ENCODE results near the gene PAN3. TPM values are rescaled to one million over a fixed set of nuclear protein-coding genes. Genes with fewer than 3 reads are reported as not detected.

Gene PAN3
- total RNA-seq, 1 donor from 2014 or later, result 32.7 TPM

DNA sequence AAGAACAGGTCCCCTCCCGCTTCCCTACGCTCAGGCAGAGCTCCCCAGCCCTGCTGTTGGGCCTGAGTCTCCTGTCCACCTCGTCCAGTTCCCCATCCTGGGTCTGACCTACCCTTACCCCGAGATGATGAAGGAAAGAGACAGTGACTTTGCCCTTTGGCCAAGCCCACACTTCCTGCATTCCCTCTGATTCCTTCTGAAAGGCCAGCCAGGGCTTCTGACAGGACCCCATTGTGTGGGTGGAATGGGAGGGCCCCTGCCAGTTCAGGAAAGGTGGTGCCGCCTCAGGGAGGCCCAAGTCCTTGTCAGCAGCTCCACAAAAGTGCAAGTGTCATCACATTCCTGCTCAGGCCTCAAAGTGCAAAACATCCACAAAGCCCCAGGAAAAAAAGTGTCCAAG, 177.8 kb downstream of the PAN3 start:
- Mint-ChIP-seq H3K4me1 (no peaks in the 10 kb centered on the region), H3K9me3 (no peaks in the 10 kb centered on the region), H3K27ac (no peak overlapping the region), H3K27me3 (no peaks in the 10 kb centered on the region), H3K36me3 (ENCODE audit: low read depth) (no peaks in the 10 kb centered on the region), H3K4me3 (no peak overlapping the region)
- intact Hi-C loops (cut with micrococcal nuclease), result no loop called here
- no peak for DNase-seq

DNA sequence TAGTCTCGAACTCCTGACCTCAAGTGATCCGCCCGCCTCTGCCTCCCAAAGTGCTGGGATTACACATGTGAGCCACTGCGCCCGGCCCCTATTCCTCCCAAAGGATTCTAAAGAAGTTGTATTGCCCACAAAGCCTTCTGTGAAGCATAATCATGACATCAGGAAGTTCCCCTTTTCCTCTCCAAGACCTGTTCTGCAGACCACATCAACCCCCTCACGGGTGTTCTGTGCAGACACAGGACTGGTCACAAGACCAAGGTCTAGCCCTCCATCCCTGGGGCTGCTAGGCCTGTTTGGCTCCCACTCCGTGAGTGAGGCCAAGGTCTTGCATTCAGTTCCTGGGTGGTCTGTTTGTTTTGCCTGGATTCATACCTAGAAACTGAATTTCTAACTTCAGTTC, 178.5 kb downstream of the PAN3 start:
- intact Hi-C loops (cut with micrococcal nuclease), result no loop called here
- Mint-ChIP-seq H3K27me3 (no peaks in the 10 kb centered on the region), H3K27ac (no peak overlapping the region), H3K4me1 (no peaks in the 10 kb centered on the region), H3K36me3 (ENCODE audit: low read depth) (no peaks in the 10 kb centered on the region), H3K9me3 (no peaks in the 10 kb centered on the region), H3K4me3 (no peak overlapping the region)
- DNase-seq, result no peak

GRCh38 chr13:28318496-28318895, 180.2 kb downstream of the PAN3 start:
- Mint-ChIP-seq H3K9me3 (no peaks in the 10 kb centered on the region), H3K27ac (no peak overlapping the region), H3K36me3 (ENCODE audit: low read depth) (no peaks in the 10 kb centered on the region), H3K4me3 (no peak overlapping the region), H3K27me3 (no peaks in the 10 kb centered on the region), H3K4me1 (no peaks in the 10 kb centered on the region)
- no peak for DNase-seq
- intact Hi-C loops (cut with micrococcal nuclease), result no loop called here

DNA sequence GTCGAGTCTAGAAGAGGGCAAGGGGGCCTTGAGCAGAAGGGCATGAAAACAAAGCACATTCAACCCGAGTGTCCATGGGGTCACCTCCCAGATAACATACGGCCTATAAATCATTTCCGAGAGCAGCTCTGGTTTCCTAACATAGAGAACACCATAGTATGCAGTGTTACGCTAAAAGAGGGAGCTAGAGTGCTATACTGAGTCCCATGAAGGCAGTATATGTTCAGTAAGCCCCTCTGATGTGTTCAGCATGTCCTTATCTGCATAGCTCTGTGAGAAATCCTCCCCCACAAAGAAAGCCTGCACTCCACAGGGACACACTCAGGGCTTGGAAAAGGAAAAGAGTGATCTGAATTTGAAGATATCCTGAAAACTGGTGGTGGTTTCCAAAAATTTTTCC, 181.2 kb downstream of the PAN3 start:
- no peaks in the 10 kb centered on the region for H3K36me3 Mint-ChIP-seq (ENCODE audit: low read depth)
- H3K27ac Mint-ChIP-seq, result no peak overlapping the region
- H3K4me3 Mint-ChIP-seq, result no peak overlapping the region
- intact Hi-C loops (cut with micrococcal nuclease), result no loop called here
- H3K4me1 Mint-ChIP-seq, result peaks cover 4% of the 10 kb centered on the region
- no peaks in the 10 kb centered on the region for H3K9me3 Mint-ChIP-seq
- no peak for DNase-seq
- no peaks in the 10 kb centered on the region for H3K27me3 Mint-ChIP-seq

DNA sequence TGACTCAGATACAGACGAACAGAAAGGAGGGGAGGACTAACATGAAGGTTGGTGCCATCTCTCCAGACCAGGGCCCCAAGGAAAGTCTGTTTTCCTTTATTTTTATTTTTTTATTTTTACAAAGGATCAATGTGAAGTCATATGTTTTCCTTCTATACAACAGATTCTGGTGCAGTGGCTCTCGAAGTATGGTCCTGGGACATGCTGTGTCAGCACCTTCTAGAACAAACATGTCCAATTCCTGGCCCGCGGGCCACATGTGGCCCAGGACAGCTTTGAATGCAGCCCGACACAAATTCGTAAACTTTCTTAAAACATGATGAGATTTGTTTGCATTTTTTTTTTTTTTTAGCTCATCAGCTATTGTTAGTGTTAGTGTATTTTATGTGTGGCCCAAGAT, 181.9 kb downstream of the PAN3 start:
- no peak overlapping the region for H3K4me3 Mint-ChIP-seq
- H3K27ac Mint-ChIP-seq, result no peak overlapping the region
- no peaks in the 10 kb centered on the region for H3K27me3 Mint-ChIP-seq
- H3K4me1 Mint-ChIP-seq, result peaks cover 4% of the 10 kb centered on the region
- DNase-seq, result no peak
- H3K36me3 Mint-ChIP-seq (ENCODE audit: low read depth), result no peaks in the 10 kb centered on the region
- intact Hi-C loops (cut with micrococcal nuclease), result loop anchor here (5.0 kb wide), 1 partner anchor 172 kb away; no protein-coding TSS in a partner anchor
- no peaks in the 10 kb centered on the region for H3K9me3 Mint-ChIP-seq

GRCh38 chr13:28320884-28321574, 182.7 kb downstream of the PAN3 start:
- Mint-ChIP-seq H3K4me3 (no peak overlapping the region), H3K36me3 (ENCODE audit: low read depth) (no peaks in the 10 kb centered on the region), H3K27me3 (no peaks in the 10 kb centered on the region), H3K4me1 (peaks cover 4% of the 10 kb centered on the region), H3K27ac (no peak overlapping the region), H3K9me3 (no peaks in the 10 kb centered on the region)
- no peak for DNase-seq
- intact Hi-C loops (cut with micrococcal nuclease), result loop anchor here (5.0 kb wide), 1 partner anchor 171 kb away; no protein-coding TSS in a partner anchor

GRCh38 chr13:28321756-28322155, 183.4 kb downstream of the PAN3 start:
- no peak for DNase-seq
- no peak overlapping the region for H3K27ac Mint-ChIP-seq
- H3K27me3 Mint-ChIP-seq, result no peaks in the 10 kb centered on the region
- peaks cover 4% of the 10 kb centered on the region for H3K4me1 Mint-ChIP-seq
- intact Hi-C loops (cut with micrococcal nuclease), result loop anchor here (5.0 kb wide), 1 partner anchor 171 kb away; no protein-coding TSS in a partner anchor
- H3K4me3 Mint-ChIP-seq, result no peak overlapping the region
- no peaks in the 10 kb centered on the region for H3K9me3 Mint-ChIP-seq
- H3K36me3 Mint-ChIP-seq (ENCODE audit: low read depth), result no peaks in the 10 kb centered on the region

DNA sequence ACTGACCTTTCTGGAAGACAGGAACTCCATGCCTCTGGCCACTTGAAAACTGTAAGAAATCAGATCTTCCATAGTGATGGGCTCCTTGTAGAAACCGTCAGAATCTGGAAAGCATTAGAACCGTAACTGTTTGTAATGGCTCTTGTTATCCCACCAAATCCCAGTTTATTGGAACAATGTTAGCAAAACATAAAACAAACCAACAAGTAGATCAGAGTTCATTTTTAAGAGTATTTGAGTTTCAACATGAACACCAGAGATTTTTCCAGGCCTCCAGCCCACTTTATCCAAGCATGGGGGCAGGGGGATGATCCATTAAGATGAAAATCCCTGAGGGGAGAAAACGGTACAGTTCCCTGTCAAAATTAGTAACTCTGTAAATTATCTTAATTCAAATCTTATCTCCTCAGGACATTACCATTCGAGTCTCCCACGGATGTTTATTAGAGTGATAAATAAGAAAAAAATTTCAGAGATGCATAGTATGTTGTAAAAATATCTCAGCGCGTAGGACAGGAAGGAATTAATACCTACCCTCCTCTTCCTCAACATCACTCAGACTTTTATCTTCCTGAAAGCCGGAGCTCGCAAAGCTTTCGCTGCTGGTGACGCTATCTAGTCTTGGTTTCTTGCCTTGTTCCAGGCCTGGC, 184.0 kb downstream of the PAN3 start:
- no peak for DNase-seq
- H3K27ac Mint-ChIP-seq, result no peak overlapping the region
- H3K9me3 Mint-ChIP-seq, result no peaks in the 10 kb centered on the region
- no peak overlapping the region for H3K4me3 Mint-ChIP-seq
- H3K4me1 Mint-ChIP-seq, result peaks cover 4% of the 10 kb centered on the region
- intact Hi-C loops (cut with micrococcal nuclease), result loop anchor here (5.0 kb wide), 1 partner anchor 170 kb away; no protein-coding TSS in a partner anchor
- H3K36me3 Mint-ChIP-seq (ENCODE audit: low read depth), result no peaks in the 10 kb centered on the region
- no peaks in the 10 kb centered on the region for H3K27me3 Mint-ChIP-seq

GRCh38 chr13:28324181-28324789, 185.9 kb downstream of the PAN3 start:
- no peak overlapping the region for H3K27ac Mint-ChIP-seq

GRCh38 chr13:28325022-28325421, 186.7 kb downstream of the PAN3 start:
- H3K4me1 Mint-ChIP-seq, result peaks cover 4% of the 10 kb centered on the region
- no peak overlapping the region for H3K4me3 Mint-ChIP-seq
- no peaks in the 10 kb centered on the region for H3K36me3 Mint-ChIP-seq (ENCODE audit: low read depth)
- no peaks in the 10 kb centered on the region for H3K9me3 Mint-ChIP-seq
- H3K27me3 Mint-ChIP-seq, result no peaks in the 10 kb centered on the region
- DNase-seq, result no peak
- intact Hi-C loops (cut with micrococcal nuclease), result no loop called here
- no peak overlapping the region for H3K27ac Mint-ChIP-seq

More at GRCh38 chr13:28324181-28324789, 185.9 kb downstream of the PAN3 start:
- Mint-ChIP-seq H3K36me3 (ENCODE audit: low read depth) (no peaks in the 10 kb centered on the region), H3K4me1 (peaks cover 4% of the 10 kb centered on the region), H3K9me3 (no peaks in the 10 kb centered on the region), H3K4me3 (no peak overlapping the region), H3K27me3 (no peaks in the 10 kb centered on the region)
- intact Hi-C loops (cut with micrococcal nuclease), result loop anchor here (1.0 to 5.0 kb wide), 4 partner anchors 168 to 472 kb away; partner anchors contain the start of gene POMP
- DNase-seq, result peak; percentile 89

- intact Hi-C loops (cut with micrococcal nuclease), result no loop called here
- H3K9me3 Mint-ChIP-seq, result no peaks in the 10 kb centered on the region
- H3K4me3 Mint-ChIP-seq, result no peak overlapping the region
- H3K36me3 Mint-ChIP-seq (ENCODE audit: low read depth), result no peaks in the 10 kb centered on the region
- no peak overlapping the region for H3K27ac Mint-ChIP-seq
- DNase-seq, result no peak
- no peaks in the 10 kb centered on the region for H3K27me3 Mint-ChIP-seq
- peaks cover 4% of the 10 kb centered on the region for H3K4me1 Mint-ChIP-seq
These were observed 187.7 kb downstream of the PAN3 start for GRCh38 chr13:28326056-28326455.

DNA sequence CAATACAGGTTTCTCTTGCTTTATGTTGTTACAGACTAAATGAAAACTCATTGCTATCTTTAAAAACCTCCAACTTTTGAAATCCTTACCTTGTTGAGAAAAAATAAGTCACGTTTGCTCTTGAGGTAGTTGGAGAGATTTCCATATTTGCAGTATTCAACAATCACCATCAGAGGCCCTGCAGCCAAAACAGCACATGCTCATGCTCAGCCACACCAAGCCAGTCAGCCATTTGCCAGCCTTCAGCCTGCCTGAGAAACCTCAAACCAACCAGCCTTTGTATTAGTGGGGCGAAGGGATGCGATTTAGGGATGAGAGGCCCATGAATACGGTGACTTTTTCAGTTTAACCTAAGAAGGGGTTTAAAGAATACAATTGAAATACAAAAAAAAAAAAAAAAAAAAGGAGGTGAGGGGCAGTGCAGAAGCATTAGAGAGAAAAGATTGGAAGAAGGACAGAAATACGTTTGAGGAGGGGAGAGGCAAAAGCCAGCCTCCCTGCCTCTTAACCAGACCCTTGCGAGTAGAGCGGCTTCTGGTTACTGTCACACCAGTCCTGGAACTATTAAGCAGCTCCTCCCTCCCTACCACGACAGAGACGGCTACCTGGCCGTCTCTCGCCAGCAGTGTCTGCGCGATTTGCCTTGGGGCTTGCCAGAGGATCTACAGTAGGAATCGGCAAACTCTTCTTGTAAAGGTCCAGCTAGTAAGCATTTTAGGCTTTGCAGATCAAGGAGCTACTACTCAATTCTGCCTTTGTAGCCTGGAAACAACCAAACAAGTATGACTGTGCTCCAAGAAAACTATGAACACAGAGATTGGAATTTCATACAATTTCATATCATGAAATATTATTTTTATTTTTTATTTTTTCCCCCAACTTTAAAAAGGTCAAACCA, 189.3 kb downstream of the PAN3 start:
- Mint-ChIP-seq H3K27ac (no peak overlapping the region), H3K9me3 (no peaks in the 10 kb centered on the region), H3K27me3 (no peaks in the 10 kb centered on the region), H3K4me3 (no peak overlapping the region), H3K4me1 (peaks cover 4% of the 10 kb centered on the region), H3K36me3 (ENCODE audit: low read depth) (no peaks in the 10 kb centered on the region)
- no peak for DNase-seq
- intact Hi-C loops (cut with micrococcal nuclease), result no loop called here

DNA sequence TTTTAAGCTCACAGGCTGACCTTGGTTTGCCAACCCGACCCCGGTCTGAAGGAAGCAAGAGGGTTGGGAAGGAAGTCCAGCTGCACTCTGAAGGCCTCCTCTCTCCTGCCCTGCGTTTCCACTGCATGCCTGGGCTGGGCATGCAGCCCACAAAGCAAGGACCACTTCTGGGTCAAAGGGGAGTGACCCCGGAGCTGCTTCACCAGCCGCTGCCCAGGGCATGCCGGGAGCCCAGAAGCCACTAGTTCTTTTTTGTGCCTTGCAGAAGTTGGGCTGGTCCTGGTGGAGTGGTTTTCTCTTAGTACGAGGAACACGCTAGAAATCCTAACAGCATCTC, 189.9 kb downstream of the PAN3 start:
- intact Hi-C loops (cut with micrococcal nuclease), result no loop called here
- H3K9me3 Mint-ChIP-seq, result no peaks in the 10 kb centered on the region
- H3K4me3 Mint-ChIP-seq, result no peak overlapping the region
- DNase-seq, result no peak
- H3K4me1 Mint-ChIP-seq, result peaks cover 4% of the 10 kb centered on the region
- H3K27ac Mint-ChIP-seq, result no peak overlapping the region
- H3K36me3 Mint-ChIP-seq (ENCODE audit: low read depth), result no peaks in the 10 kb centered on the region
- H3K27me3 Mint-ChIP-seq, result no peaks in the 10 kb centered on the region

All from activated CD4-positive, alpha-beta T cell treated with anti-CD3 and anti-CD28 coated beads, Interleukin-2, amount 10 ng/mL, durations not matched to agents 24 days and 14 days (primary cell).